Osteoblast (primary cell): ENCODE results near the gene RTF1. TPM values are rescaled to one million over a fixed set of nuclear protein-coding genes. Genes with fewer than 3 reads are reported as not detected.
A peak's percentile ranks its signal among the peaks of the same experiment; 100 is the strongest.

Source experiments
- DNase-seq: peaks from one replicate; pipeline ENCODE4 v3.0.0; 2011; ENCODE audit warnings: low spot score, mixed read lengths; ENCODE audit not compliant: insufficient read length; ENCODE audit errors: missing footprints
- H2AFZ ChIP-seq: 2 replicates; pipeline ENCODE4 v1.6.0; 2011; ENCODE audit warnings: mild to moderate bottlenecking, low read length
- H3K27ac ChIP-seq: 2 replicates; pipeline ENCODE4 v1.5.1; 2011; ENCODE audit warnings: mild to moderate bottlenecking, low read depth, low read length, moderate library complexity
- H3K27me3 ChIP-seq: 2 replicates; pipeline ENCODE4 v1.6.0; 2012; ENCODE audit warnings: mild to moderate bottlenecking, control low read depth, inconsistent platforms, low read length, moderate library complexity; ENCODE audit not compliant: insufficient read depth
- H3K36me3 ChIP-seq: 2 replicates; pipeline ENCODE4 v1.5.1; 2011; ENCODE audit warnings: mild to moderate bottlenecking, low read length, control low read depth, moderate library complexity; ENCODE audit not compliant: insufficient read depth
- H3K4me1 ChIP-seq: 2 replicates; pipeline ENCODE4 v1.5.1; 2011; ENCODE audit warnings: mild to moderate bottlenecking, low read length, control low read depth, moderate library complexity; ENCODE audit not compliant: insufficient read depth
- H3K4me2 ChIP-seq: 2 replicates; pipeline ENCODE4 v1.6.0; 2011; ENCODE audit warnings: mild to moderate bottlenecking, low read length; ENCODE audit not compliant: insufficient read depth
- H3K4me3 ChIP-seq: fragments of 200-600 bp; sonication (generic); 3 replicates; pipeline ENCODE4 v1.5.1; 2012; ENCODE audit warnings: mild to moderate bottlenecking, low read length, inconsistent platforms; ENCODE audit not compliant: insufficient read depth
- H3K79me2 ChIP-seq: 2 replicates; pipeline ENCODE4 v1.6.0; 2012; ENCODE audit warnings: mild to moderate bottlenecking, low read length, control low read depth, inconsistent platforms; ENCODE audit not compliant: insufficient read depth
- H3K9me3 ChIP-seq: 2 replicates; pipeline ENCODE4 v1.5.1; 2011; ENCODE audit warnings: low read depth, low read length, control low read depth
- H4K20me1 ChIP-seq: 2 replicates; pipeline ENCODE4 v1.6.0; 2012; ENCODE audit warnings: mild to moderate bottlenecking, low read length, control low read depth; ENCODE audit not compliant: insufficient read depth
- CTCF ChIP-seq: IDR thresholded peaks from 2 replicates; pipeline ENCODE4 v1.5.1; 2011; ENCODE audit warnings: mild to moderate bottlenecking, low read depth, low read length, moderate library complexity; ENCODE audit errors: extremely low read depth
- small RNA-seq: library from RNA; depleted of rRNA; stranded (forward); fragments of <200 nt; gene quantifications from one replicate; pipeline ENCODE3, GENCODE V24; 2012
- total RNA-seq: library from RNA; depleted of rRNA; stranded (reverse); fragments of >200 nt; gene quantifications from 2 replicates; pipeline ENCODE4 v1.2.3, GENCODE V29; 2012

The RTF1 gene
- total RNA-seq, 1 donor = 26.1 TPM

GRCh38 chr15:41521614-41522013 is 104.7 kb downstream of the RTF1 start:
- Histone ChIP-seq H3K27ac (no peak overlapping the region), H3K36me3 (peaks cover 23% of the 10 kb centered on the region), H3K9me3 (no peaks in the 10 kb centered on the region), H3K27me3 (no peaks in the 10 kb centered on the region), H2AFZ (no peak overlapping the region), H3K4me3 (no peak overlapping the region), H3K79me2 (no peaks in the 10 kb centered on the region), H4K20me1 (no peaks in the 10 kb centered on the region), H3K4me1 (no peaks in the 10 kb centered on the region), H3K4me2 (no peak overlapping the region)
- DNase-seq = no peak
- no peak for TF ChIP-seq CTCF

DNA sequence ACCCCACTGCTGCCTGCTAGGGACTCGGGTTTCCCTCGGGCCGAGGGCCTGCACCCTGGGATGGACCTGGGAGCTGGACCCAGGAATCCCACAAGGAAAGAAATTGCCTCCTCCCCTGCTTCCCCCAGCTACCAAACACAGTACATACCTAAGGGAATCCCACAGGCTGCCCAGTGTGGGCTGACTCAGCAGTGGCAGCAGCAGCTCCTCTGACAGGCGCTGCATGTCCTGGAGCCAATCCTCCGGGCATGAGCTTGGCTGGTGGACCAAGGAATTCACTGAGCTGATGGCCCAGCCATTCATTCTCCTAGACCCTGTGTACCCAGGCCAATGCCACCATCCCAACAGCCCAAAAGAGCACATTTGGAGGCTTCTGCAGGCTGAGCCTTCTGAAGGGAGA is 106.2 kb downstream of the RTF1 start:
- Histone ChIP-seq H3K4me2 (no peak overlapping the region), H3K4me1 (no peaks in the 10 kb centered on the region), H3K36me3 (peaks cover 33% of the 10 kb centered on the region), H3K79me2 (no peaks in the 10 kb centered on the region), H3K27me3 (no peaks in the 10 kb centered on the region), H3K4me3 (no peak overlapping the region), H2AFZ (no peak overlapping the region), H3K9me3 (no peaks in the 10 kb centered on the region), H3K27ac (no peak overlapping the region), H4K20me1 (no peaks in the 10 kb centered on the region)
- peak; percentile 57 for DNase-seq
- TF ChIP-seq CTCF = no peak

DNA sequence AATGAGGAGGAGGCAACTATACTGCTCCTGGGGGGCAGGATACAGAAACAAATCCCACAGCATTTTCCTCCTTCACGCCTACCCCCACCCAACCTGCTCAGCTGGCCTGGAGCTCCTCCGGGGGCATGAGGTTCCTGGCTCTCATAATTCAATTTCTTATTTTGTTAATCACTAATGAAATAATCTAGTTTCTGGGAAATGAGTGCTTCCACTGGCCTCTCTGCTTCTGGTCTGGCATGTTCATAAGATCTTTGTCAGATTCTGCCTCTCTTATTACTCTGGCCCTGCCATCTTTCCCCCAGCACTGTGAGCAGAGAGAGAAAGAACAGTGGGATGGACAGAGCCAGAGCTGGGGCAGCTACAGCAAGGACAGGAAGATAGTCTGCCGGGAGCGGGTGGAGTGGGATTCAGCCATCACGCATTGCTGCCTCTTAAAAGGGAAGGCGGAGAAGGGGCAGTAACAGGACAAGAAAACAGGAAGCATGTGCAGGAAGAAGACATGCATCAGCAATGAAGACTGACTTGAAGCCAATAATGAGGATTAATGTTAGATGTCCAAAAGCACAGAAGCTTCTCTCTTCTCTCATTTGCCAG is 113.6 kb downstream of the RTF1 start:
- H3K4me3 ChIP-seq = no peak overlapping the region
- DNase-seq = no peak
- H3K79me2 ChIP-seq = no peaks in the 10 kb centered on the region
- no peaks in the 10 kb centered on the region for H4K20me1 ChIP-seq
- H3K27me3 ChIP-seq = no peaks in the 10 kb centered on the region
- peaks cover 71% of the 10 kb centered on the region for H3K36me3 ChIP-seq
- no peak overlapping the region for H3K4me2 ChIP-seq
- no peak overlapping the region for H3K27ac ChIP-seq
- no peaks in the 10 kb centered on the region for H3K9me3 ChIP-seq
- no peak overlapping the region for H2AFZ ChIP-seq
- no peak for TF ChIP-seq CTCF
- H3K4me1 ChIP-seq = no peaks in the 10 kb centered on the region

Small RNAs within 50 kb of the gene (small RNA-seq; reads per million reads assigned to genes)
- not detected for gene RNU6-1169P

Other genes with a start within 250 kb of the RTF1 start
- gene EXD1, start 186.3 kb upstream of the RTF1 start, total RNA-seq = not detected in 2 replicates
- 99.2 and 105 TPM in 2 replicates for gene CHP1, start 185.8 kb upstream of the RTF1 start, total RNA-seq
- gene OIP5, start 84.5 kb upstream of the RTF1 start, total RNA-seq = 0.72 and 0.88 TPM in 2 replicates
- gene NUSAP1, start 84.2 kb upstream of the RTF1 start, total RNA-seq = 10.9 and 14.1 TPM in 2 replicates
- gene NDUFAF1, start 14.6 kb upstream of the RTF1 start, total RNA-seq = 21.4 and 22.4 TPM in 2 replicates
- gene ITPKA, start 76.8 kb downstream of the RTF1 start, total RNA-seq = 0.29 and 0.36 TPM in 2 replicates
- not detected in 2 replicates for gene LTK, start 96.7 kb downstream of the RTF1 start, total RNA-seq
- gene RPAP1, start 127.2 kb downstream of the RTF1 start, total RNA-seq = 11.9 and 13.8 TPM in 2 replicates
- 6.2 and 6.8 TPM in 2 replicates for gene TYRO3, start 142.1 kb downstream of the RTF1 start, total RNA-seq
- gene MGA, start 243.3 kb downstream of the RTF1 start, total RNA-seq = 40.2 and 41.0 TPM in 2 replicates